Osteoblast (primary cell): ENCODE data around the gene SSBP2. TPM values are rescaled to one million over a fixed set of nuclear protein-coding genes. Genes with fewer than 3 reads are reported as not detected.

ENCODE experiments used
- DNase-seq: peaks from one replicate; pipeline ENCODE4 v3.0.0; 2011; ENCODE audit warnings: low spot score, mixed read lengths; ENCODE audit not compliant: insufficient read length; ENCODE audit errors: missing footprints
- H2AFZ ChIP-seq: 2 replicates; pipeline ENCODE4 v1.6.0; 2011; ENCODE audit warnings: mild to moderate bottlenecking, low read length
- H3K27ac ChIP-seq: 2 replicates; pipeline ENCODE4 v1.5.1; 2011; ENCODE audit warnings: mild to moderate bottlenecking, low read depth, low read length, moderate library complexity
- H3K27me3 ChIP-seq: 2 replicates; pipeline ENCODE4 v1.6.0; 2012; ENCODE audit warnings: mild to moderate bottlenecking, control low read depth, inconsistent platforms, low read length, moderate library complexity; ENCODE audit not compliant: insufficient read depth
- H3K36me3 ChIP-seq: 2 replicates; pipeline ENCODE4 v1.5.1; 2011; ENCODE audit warnings: mild to moderate bottlenecking, low read length, control low read depth, moderate library complexity; ENCODE audit not compliant: insufficient read depth
- H3K4me1 ChIP-seq: 2 replicates; pipeline ENCODE4 v1.5.1; 2011; ENCODE audit warnings: mild to moderate bottlenecking, low read length, control low read depth, moderate library complexity; ENCODE audit not compliant: insufficient read depth
- H3K4me2 ChIP-seq: 2 replicates; pipeline ENCODE4 v1.6.0; 2011; ENCODE audit warnings: mild to moderate bottlenecking, low read length; ENCODE audit not compliant: insufficient read depth
- H3K4me3 ChIP-seq: fragments of 200-600 bp; sonication (generic); 3 replicates; pipeline ENCODE4 v1.5.1; 2012; ENCODE audit warnings: mild to moderate bottlenecking, low read length, inconsistent platforms; ENCODE audit not compliant: insufficient read depth
- H3K79me2 ChIP-seq: 2 replicates; pipeline ENCODE4 v1.6.0; 2012; ENCODE audit warnings: mild to moderate bottlenecking, low read length, control low read depth, inconsistent platforms; ENCODE audit not compliant: insufficient read depth
- H3K9me3 ChIP-seq: 2 replicates; pipeline ENCODE4 v1.5.1; 2011; ENCODE audit warnings: low read depth, low read length, control low read depth
- H4K20me1 ChIP-seq: 2 replicates; pipeline ENCODE4 v1.6.0; 2012; ENCODE audit warnings: mild to moderate bottlenecking, low read length, control low read depth; ENCODE audit not compliant: insufficient read depth
- CTCF ChIP-seq: IDR thresholded peaks from 2 replicates; pipeline ENCODE4 v1.5.1; 2011; ENCODE audit warnings: mild to moderate bottlenecking, low read depth, low read length, moderate library complexity; ENCODE audit errors: extremely low read depth
- total RNA-seq: library from RNA; depleted of rRNA; stranded (reverse); fragments of >200 nt; gene quantifications from 2 replicates; pipeline ENCODE4 v1.2.3, GENCODE V29; 2012

SSBP2 gene
- total RNA-seq, 1 donor, result 18.1 TPM

- no peak overlapping the region for H2AFZ ChIP-seq
- no peak overlapping the region for H3K4me3 ChIP-seq
- H3K4me2 ChIP-seq, result no peak overlapping the region
- no peaks in the 10 kb centered on the region for H3K36me3 ChIP-seq
- H3K9me3 ChIP-seq, result no peaks in the 10 kb centered on the region
- no peaks in the 10 kb centered on the region for H3K79me2 ChIP-seq
- no peak overlapping the region for H3K27ac ChIP-seq
- H4K20me1 ChIP-seq, result no peaks in the 10 kb centered on the region
- peaks cover 4% of the 10 kb centered on the region for H3K4me1 ChIP-seq
- DNase-seq, result no peak
- no peak for TF ChIP-seq CTCF
- H3K27me3 ChIP-seq, result no peaks in the 10 kb centered on the region
Observed at GRCh38 chr5:81763294-81763928, 12.5 kb upstream of the SSBP2 start.

GRCh38 chr5:81762853-81763252 lies 12.0 kb upstream of the SSBP2 start:
- Histone ChIP-seq H4K20me1 (no peaks in the 10 kb centered on the region), H3K27me3 (no peaks in the 10 kb centered on the region), H3K27ac (no peak overlapping the region), H3K4me2 (no peak overlapping the region), H3K79me2 (no peaks in the 10 kb centered on the region), H3K4me1 (peaks cover 1% of the 10 kb centered on the region), H2AFZ (no peak overlapping the region), H3K4me3 (no peak overlapping the region), H3K9me3 (no peaks in the 10 kb centered on the region), H3K36me3 (no peaks in the 10 kb centered on the region)
- no peak for DNase-seq
- no peak for TF ChIP-seq CTCF

- H3K27ac ChIP-seq, result no peak overlapping the region
- no peak for TF ChIP-seq CTCF
Observed at GRCh38 chr5:81762401-81762800, 11.5 kb upstream of the SSBP2 start.

GRCh38 chr5:81761970-81762369 lies 11.1 kb upstream of the SSBP2 start:
- H3K27ac ChIP-seq, result no peak overlapping the region
- no peak overlapping the region for H3K4me3 ChIP-seq
- H4K20me1 ChIP-seq, result no peaks in the 10 kb centered on the region
- no peak overlapping the region for H2AFZ ChIP-seq
- TF ChIP-seq CTCF, result no peak
- no peaks in the 10 kb centered on the region for H3K4me1 ChIP-seq
- no peaks in the 10 kb centered on the region for H3K27me3 ChIP-seq
- no peaks in the 10 kb centered on the region for H3K79me2 ChIP-seq
- H3K4me2 ChIP-seq, result no peak overlapping the region
- no peak for DNase-seq
- no peaks in the 10 kb centered on the region for H3K36me3 ChIP-seq
- H3K9me3 ChIP-seq, result no peaks in the 10 kb centered on the region

More at GRCh38 chr5:81762401-81762800, 11.5 kb upstream of the SSBP2 start:
- Histone ChIP-seq H3K36me3 (no peaks in the 10 kb centered on the region), H3K4me1 (no peaks in the 10 kb centered on the region), H3K27me3 (no peaks in the 10 kb centered on the region), H3K79me2 (no peaks in the 10 kb centered on the region), H3K9me3 (no peaks in the 10 kb centered on the region), H3K4me3 (no peak overlapping the region), H2AFZ (no peak overlapping the region), H4K20me1 (no peaks in the 10 kb centered on the region), H3K4me2 (no peak overlapping the region)
- no peak for DNase-seq
